HG03571 (cell line): ENCODE measurements around the gene LMF2.
"Not testable (repeated sequence)": the region's sequence is repeated elsewhere in the genome, so short reads cannot be mapped to it uniquely, and the experiment has no call there.

Experiments used
- ATAC-seq: cut with Tn5 transposase; IDR thresholded peaks from one replicate; pipeline ENCODE4 v1.9.1; 2021; ENCODE audit not compliant: unreplicated experiment

The LMF2 gene, protein sequence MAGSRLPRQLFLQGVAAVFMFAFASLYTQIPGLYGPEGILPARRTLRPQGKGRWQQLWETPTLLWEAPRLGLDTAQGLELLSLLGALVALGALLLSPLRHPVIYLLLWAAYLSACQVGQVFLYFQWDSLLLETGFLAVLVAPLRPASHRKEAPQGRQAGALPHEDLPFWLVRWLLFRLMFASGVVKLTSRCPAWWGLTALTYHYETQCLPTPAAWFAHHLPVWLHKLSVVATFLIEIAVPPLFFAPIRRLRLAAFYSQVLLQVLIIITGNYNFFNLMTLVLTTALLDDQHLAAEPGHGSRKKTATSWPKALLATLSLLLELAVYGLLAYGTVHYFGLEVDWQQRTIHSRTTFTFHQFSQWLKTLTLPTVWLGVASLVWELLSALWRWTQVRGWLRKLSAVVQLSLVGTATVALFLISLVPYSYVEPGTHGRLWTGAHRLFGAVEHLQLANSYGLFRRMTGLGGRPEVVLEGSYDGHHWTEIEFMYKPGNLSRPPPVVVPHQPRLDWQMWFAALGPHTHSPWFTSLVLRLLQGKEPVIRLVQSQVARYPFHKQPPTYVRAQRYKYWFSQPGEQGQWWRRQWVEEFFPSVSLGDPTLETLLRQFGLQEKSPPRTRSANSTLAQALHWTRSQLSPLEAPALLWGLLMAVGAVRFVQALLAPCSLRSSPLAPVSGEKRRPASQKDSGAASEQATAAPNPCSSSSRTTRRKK

DNA sequence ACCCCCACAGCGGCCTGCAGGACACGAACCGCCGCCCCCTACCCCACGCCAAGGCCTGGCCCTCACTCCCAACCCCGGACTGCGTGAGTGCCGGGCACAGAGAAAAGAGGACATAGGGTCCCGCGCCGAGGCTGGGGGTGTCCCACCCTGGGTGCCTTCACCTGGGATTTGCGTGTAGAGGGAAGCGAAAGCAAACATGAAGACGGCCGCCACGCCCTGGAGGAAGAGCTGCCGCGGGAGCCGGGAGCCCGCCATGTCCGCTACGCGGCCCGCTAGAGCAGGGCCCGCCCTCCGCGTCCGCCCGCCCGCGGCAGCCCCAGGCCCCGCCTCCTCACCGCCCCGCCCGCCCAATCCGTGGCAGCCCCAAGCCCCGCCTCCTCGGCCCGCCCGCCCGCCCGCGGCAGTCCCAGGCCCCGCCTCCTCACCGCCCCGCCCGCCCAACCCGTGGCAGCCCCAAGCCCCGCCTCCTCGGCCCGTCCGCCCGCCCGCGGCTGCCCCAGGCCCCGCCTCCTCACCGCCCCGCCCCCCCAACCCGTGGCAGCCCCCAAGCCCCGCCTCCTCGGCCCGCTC lies at the start of gene LMF2:
LMF2 (minus strand) TSS at position 282 of the 570 bp plus-strand sequence; CDS start at position 255, 27 bp downstream.
- ATAC-seq = no peak

DNA sequence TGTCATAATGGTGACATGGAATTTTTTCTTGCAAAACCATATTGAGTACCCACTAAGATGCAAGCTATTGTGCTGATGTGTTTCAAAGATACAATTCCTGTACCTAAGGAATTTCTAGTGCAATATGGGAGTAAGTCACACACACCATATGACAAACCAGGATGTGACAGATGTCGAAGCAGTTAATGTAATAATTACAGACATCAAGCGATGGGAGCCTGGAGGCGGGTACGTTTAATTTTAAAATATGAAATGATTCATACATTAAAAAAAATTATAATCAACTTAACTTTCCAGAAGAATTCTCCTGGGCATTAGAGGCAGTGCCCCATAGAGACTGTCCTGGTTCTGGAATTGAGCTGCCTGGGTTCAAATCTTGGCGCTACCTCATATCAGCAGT lies 49.2 kb upstream of the LMF2 start:
- ATAC-seq = no peak

DNA sequence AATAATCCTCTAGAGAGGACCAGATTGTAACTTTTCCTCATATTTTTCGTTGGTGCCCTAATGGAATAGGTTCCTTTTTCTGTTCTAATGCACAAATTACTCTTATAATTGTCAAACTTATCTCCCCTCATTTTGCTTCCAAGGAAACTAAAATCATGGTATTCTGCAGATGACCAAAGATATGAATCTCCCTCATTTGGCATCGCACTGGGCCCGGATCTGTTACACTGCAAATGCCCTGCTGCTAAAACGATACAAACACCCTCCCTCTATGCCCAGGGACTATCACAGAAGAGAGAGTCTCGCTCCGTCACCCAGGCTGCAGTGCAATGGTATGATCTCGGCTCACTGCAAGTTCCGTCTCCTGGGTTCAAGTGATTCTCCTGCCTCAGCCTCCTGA lies 45.8 kb upstream of the LMF2 start:
- ATAC-seq = no peak

DNA sequence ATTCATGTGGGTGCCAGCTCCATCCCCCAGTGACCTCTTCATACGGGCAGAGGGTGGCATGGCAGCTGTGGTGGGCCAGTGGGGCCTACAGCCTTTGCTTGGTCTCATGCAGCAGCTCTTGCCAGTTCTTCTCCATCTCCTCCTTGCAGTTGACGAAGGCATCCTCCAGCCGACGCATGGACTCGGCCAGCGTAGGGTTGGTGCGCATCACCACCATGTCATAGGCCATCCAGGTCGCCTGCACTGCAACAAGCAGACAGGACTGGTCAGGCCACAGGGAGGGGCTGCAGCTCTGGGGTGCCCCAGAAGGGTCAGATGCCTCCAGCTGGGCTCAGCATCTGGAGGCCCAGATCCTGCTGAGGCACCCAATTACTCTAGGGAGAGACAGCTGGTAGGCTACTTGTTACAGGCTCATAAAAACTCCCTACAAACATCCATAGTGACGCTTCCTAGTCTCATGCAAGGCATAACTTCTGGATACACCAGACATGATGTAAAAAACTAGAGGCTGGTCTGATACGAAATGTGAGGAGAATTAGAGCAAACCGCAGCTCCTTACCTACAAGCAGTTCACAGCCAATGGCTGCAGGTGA lies 43.8 kb upstream of the LMF2 start:
- ATAC-seq = no peak

DNA sequence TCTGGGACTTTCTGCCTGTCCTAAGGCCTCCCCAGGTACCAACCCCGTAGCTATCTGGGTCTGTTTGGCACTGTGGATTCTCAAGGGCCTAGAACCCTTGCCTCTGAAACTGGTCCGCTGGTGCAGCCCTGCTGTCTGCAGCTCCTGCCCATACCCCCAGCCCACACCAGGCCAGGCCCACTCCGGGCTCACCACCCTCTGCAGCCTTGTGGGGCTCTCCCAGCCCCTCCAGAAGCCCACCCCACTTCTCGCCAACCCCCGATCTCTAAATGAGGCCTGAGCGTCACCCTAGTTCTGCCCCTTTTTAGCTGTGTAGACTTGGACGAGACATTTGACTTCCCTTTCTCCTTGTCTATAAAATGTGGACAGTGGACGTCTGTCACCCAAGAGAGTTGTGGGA lies 42.9 kb upstream of the LMF2 start:
- no peak for ATAC-seq

DNA sequence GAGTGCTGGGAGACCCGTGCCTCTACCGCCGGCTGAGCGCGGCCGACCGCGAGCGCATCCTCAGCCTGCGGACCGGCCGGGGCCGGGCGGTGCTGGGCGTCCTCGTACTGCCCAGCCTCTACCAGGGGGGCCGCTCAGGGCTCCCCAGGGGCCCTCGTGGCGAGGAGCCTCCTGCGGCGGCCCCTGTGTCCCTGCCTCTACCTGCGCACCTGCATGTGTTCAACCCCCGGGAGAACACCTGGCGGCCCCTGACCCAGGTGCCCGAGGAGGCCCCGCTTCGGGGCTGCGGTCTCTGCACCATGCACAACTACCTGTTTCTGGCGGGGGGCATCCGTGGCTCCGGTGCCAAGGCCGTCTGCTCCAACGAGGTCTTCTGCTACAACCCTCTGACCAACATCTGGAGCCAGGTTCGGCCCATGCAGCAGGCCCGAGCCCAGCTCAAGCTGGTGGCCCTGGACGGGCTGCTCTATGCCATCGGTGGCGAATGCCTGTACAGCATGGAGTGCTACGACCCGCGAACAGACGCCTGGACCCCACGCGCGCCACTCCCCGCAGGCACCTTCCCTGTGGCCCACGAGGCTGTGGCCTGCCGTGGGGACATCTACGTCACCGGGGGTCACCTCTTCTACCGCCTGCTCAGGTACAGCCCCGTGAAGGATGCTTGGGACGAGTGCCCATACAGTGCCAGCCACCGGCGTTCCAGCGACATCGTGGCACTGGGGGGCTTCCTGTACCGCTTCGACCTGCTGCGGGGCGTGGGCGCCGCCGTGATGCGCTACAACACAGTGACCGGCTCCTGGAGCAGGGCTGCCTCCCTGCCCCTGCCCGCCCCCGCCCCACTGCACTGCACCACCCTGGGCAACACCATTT lies 41.7 kb upstream of the LMF2 start:
- no peak for ATAC-seq

DNA sequence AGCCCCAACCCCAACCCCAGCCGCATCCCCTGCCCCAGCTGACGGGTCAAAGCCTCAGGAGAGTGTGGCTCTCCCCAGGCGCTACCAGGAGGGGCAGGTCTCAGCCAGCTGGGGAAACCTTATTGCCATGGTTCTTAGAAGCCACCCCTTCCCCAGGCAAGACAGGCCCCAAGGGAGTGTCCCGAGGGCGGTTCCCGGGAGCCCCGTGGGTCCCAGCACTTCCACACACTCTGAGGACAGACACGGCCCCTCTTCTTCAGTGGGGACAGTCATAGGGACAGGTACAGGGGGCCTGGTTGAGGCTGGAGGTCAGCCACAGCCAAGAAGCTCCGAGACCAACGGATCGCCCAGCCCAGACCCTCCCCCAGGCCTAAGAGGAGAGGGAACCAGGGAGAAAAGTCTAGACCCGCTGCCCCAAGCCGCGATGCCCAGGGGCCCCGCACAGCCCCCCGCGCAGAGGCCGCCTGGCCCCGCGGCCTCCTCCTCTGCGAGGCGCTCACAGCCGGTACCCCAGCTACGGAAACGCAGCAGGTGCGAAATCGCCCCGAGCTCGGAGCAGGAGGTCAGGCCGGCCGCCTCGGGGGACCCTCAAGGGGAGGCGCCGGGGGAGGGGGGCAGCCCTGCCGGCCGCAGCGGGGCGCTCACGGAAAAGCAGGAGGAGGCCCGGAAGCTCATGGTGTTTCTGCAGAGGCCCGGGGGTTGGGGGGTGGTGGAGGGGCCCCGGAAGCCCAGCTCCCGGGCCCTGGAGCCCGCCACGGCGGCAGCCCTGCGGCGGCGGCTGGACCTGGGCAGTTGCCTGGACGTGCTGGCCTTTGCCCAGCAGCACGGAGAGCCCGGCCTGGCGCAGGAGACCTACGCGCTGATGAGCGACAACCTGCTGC lies 40.8 kb upstream of the LMF2 start:
- no peak for ATAC-seq

DNA sequence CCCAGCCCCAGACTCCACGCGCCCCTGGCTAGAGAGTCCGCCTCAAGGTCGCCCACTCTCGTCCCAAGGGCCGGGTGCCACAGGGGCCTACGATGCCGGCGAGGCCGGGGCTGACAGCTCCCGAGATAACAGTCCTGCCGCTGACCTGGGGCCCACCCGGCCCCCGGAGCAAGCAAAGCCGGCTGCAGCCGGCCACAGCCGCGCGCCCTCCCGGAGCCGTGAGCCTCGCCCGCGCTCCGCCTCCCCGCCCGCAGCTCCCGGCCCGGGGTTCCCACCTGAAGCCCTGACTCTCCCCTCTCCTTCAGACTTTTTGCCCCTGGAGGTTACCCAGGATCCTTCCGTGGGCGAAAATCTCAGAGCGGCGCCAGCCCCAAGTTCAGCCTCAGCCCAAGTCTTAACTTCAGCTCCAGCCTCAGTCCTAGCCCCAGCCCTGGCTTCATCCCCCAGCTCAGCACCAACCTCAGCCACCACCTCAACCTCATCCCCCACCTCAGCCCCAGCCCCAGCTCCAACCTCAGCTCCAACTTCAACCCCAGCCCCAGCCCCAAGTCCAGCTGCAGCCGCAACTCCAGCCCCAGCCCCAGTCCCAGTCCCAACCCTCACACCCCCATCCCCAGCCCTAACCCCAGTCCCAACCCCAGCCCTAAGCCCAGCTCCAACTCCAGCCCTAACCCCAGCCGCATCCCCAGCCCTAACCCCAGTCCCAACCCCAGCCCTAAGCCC lies 39.9 kb upstream of the LMF2 start:
- no peak for ATAC-seq

DNA sequence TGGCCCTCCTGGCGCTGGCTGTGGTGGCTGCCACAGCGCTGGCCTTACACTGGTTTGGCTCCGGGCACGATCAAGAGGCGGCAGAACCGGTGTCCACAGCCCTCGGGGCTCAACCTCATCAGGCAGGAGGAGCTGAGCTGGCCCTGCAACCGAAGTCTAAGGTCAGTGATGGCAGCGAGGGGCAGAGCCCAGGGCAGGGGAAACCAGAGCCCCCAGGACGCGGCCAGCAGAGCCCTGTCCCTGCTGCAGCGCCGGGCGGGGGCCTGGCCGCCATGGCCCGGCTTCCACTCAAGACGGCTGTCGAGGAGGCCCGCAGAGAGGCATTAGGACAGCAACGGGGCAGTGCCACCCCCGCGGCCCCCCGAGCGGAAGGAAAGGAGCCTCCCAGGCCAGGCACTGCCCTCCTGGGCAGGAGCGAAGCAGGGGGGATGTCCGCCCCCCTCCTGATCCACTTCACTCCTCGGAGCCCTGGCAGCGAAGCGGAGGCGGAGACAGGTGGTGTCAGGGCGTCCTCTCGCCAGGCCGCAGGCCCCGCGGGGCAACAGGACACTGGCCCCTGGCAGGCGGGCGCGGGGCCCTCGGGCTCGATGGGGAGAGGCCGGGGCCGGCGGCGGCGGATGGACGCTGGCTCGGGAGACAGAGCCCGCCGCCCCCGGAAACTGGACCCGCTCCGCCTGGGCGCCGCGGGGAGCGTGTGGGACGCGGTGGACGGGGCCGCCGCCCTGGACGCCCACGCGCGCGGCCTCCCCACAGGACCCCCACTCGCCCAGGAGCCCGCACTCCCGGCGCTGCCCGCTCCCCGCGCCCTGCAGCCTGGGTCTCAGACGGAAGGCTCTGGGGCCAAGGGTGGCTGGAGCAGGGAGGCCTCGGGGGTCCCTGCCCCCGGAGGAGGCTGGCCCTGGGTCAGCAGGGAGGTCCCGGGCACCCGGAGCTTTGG lies 39.1 kb upstream of the LMF2 start:
- ATAC-seq = no peak

DNA sequence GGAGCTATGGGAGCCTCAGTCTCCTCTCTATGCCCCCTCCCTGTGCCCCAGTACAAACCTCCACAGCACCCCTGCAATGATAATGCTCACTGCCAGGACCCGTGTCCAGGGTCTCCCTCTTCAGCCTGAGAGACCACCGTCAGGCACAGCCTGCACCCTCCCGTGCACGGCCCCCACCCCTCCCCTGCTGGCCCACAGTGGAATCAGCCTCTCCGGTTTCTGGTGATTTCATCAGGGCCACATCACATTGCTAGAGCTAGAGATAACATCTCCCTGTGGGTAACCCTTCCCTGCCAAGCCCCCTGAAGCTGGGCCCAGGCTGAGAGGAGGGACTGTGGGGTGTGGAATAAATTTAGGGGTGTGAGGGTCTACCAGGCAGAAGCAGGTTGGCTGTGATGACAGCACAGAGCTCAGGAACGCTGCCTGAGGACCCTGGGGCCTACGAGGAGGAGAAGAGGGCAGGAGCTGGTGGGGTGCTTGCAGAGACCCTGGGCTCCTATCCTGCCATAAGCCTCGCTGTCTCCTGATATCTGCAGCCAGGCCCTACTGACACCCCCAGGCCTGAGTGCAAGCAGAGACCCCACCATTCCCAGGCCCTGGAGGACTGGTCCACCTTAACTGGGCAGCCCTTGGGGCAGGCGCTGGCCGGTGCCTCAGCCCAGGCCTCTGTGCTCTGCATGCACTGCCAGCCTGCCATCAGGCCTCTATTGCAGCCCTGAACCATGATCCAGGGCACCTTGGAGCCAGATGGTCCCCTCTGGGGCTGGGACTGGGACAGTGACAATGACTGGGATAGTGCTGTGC lies 38.2 kb upstream of the LMF2 start, which contains the start of gene KLHDC7B:
KLHDC7B (plus strand) TSS at position 378 of the 804 bp plus-strand sequence; CDS start at position 723, 345 bp downstream.
- ATAC-seq = no peak

DNA sequence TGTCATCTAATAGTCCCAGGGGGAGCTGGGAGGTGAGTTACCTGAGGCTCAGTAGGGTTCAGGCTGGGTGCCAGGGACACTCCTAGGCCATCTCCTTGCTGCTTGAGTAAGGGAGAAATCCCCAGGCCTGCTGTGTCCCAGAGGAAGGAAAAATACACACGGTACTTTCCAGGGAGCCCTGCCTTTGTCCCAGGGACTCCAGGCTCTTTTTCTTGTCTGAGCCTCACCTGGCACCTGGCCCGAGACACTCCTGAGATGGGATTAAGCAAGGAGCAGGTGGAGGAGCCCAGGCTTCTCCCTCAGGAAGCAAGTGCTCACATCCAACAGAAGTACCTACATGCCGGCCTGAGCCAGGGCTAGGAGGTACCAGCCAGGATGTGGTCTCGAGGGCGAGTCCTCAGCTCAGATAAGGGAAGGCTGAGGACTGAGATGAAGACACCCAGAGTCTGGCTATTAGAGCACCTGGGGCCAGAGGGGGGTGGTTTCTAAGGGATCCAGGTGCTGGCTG lies 37.3 kb upstream of the LMF2 start:
- no peak for ATAC-seq

DNA sequence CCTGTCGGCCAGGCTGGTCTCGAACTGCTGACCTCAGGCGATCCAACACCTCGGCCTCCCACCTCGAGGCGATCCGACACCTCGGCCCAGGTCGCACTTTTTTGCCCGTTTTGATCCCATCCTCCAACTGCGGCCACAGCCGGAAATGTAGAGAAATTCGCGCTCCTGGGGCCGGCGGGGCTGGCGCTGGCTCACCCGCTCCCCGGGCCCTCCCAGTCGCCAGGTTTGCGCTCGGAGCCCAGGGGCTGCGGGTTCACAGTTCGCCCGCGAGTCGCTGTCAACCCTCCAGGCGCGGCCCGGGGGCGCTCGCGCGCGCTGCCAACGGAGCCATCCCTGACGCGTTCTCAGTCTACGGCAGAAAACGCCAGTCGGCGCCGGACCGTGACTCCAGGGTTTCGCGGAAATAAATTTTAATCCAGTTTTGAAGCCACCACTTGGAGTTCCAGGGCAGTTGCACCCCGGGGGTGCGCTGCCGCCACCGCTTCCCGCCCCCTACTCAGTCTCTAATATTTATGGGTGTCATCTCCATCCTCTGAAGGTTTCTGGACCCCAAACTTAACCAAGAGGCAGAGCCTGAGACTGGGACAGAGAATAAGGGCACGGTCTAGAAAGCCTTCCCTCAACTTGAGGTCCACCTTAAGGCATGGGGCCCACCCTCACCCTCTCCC lies 36.7 kb upstream of the LMF2 start:
- no peak for ATAC-seq

DNA sequence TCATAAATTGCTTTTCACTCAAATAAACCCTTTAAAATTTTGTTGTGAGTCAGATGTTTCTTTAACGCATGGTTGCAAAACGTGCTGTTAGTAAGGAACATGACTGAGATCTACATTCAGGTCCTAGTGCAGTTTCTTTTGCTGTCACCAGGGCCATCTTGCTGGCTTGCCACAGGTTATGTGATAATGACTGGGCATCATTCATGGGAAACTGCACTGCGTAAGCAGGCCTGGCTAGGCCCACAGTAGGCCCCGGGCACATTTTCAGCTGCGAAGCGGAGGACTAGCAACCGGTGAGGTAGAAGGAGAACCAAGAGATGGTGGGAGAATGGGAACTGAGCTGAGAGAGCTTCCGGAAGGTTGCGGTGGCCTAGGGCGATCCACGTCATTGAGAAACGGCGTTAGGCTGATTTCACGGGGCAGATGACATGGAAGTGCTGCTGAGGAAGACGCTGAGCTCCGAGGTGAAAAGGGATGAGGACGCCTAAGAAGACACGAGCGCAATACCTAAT lies 35.0 kb upstream of the LMF2 start:
- ATAC-seq = no peak

DNA sequence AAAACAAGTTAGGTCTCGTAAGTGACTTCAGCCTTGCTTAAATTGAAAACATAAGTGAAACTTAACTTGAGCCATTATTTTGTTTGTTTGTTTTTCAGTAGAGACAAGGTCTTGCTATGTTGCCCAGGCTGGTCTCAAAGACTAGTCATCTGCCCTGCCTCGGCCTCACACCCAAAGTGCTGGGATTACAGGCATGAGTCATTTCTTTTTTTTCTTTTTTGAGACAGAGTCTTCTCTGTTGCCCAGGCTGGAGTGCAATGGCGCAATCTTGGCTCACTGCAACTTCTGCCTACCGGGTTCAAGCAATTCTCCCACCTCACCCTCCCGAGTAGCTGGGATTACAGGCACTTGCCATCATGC lies 34.1 kb upstream of the LMF2 start:
- not testable (repeated sequence) for ATAC-seq

DNA sequence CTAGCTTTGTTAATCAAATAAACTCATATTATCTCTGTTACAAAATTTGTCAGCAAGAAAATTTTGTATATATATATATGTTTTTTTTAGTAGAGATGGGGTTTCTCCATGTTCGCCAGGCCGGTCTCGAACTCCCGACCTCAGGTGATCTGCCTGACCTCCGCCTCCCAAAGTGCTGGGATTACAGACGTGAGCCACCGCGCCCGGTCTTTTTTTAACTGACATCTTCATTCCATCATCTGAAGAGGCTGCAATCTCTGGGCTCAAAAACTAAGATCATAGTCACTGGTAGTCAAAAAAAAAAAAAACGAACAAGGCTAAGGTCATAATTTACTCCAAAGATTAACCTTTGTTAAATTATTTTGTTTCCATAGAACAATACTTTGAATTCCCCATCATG lies 32.9 kb upstream of the LMF2 start:
- no peak for ATAC-seq

DNA sequence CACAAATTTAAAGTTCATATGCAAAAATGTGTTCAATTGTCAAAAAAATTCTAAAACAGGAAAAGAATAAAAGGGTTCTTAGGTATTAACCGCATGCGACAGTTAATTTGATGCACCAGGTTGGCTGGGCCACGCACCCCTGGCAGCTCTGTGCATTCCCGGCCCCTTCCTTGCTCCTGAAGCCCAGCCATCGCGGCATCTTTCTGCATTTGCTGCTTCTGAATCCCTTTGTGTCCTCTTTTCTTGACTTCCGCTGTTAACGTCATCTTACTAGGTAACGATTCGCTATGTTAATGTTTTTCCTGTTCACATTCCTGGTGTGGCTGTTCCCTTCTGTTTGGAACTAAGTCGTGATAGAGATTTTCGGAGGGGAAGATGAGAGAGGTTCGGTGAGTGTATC lies 30.3 kb upstream of the LMF2 start:
- no peak for ATAC-seq
